Hepatic stellate cell (primary cell): ENCODE data around the gene PLXNB3.
"Not testable (repeated sequence)": the region's sequence is repeated elsewhere in the genome, so short reads cannot be mapped to it uniquely, and the experiment has no call there.

Experiments used
- DNase-seq: peaks from one replicate; pipeline ENCODE4 v3.0.0; 2011; ENCODE audit warnings: low spot score

The PLXNB3 gene

DNA sequence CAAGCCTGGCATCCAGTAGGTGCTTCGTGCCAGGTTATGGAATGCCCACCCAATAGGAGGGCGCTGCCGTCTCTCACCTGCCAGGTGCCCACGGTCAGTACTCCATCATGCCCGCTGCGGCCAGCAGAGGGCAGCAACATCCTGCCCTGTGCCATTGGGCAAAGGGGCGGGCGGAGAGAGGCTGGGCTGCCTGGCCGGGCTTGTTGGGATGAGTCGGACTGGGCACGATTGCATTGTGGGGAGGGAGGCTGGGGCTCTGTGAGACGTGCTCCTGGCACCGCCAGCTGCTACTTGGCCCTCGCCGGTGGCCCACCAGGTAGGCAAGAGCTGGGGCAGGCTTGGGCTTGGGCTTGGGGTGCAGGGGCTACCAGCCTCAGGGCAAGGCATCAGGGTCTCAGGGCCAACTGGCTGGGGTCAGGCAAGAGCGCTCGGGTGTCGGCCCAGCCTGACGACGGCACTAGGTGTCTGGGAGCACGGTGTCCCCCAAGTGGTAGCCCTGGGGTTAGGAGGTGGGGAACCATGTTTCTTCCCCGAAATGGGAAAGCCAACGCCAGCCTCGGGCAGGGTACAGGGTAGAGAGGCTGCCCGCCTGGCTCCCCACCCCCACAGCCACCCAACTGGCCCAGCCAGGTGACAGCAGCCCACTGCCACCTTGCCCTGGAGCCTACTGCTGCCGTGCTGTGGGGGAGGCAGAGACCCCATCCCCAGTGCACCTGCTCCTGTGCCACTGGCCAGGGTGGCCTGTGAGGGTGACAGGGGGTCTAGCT lies at the start of gene PLXNB3:
Gene PLXNB3 (plus strand): TSS at position 261 of the 767 bp plus-strand sequence. CDS start 1,287 bp downstream, outside the sequence.
- DNase-seq: peak; percentile 85

DNA sequence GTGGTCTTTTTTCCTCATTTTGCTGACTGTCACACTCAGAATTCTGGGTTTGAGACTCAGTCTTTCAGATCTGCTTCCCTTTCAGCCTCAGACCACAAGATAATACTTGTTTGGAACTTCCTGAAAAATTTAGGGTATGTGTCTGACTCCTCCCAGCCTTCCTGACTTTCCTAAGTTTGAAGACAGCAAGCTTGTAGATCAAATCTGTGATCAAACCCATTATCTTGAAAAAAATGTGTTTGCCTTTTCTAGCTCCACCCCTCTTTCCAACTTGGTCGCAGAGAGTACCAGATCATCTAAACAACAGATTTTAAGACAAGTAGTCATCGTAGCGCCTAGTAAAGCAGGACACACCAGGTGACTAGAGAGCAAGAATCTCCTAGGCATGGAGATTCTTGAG lies 49.8 kb upstream of the PLXNB3 start:
- no peak for DNase-seq

DNA sequence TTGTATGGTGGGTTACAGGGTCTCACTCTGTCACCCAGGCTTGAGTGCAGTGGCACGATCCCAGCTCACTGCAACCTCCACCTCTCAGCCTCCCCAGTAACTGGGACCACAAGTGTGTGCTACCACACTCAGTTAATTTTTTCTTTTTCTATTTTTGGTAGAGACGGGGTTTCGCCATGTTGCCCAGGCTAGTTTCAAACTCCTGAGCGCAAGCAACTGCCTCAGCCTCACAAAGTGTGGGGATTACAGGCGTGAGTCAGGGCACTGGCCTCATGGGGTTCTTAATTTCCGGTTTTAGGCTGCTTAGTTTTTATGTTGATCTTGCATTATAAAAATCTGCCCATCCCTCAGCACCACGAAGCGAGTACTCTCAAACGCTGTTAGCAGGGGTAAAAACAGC lies 46.6 kb upstream of the PLXNB3 start:
- no peak for DNase-seq

DNA sequence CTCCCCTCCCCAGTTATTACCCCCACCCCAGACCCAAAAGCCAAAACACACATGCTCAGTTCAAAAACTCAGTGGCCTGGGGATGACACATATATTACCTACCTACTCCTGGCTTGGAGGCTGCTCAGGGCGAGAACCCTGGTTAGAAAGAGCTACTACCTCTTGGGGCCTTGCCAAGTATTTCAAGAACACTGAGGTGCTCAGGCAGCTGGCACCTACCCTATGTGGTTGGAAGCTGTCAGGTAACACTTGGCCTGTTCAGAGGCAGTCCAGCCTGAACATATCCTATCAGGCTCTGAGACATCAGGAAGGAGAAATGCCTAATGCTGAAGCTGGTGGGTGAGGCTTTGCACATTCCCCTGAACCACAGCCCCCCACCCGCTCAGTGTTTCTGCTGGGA lies 44.8 kb upstream of the PLXNB3 start:
- DNase-seq: no peak

DNA sequence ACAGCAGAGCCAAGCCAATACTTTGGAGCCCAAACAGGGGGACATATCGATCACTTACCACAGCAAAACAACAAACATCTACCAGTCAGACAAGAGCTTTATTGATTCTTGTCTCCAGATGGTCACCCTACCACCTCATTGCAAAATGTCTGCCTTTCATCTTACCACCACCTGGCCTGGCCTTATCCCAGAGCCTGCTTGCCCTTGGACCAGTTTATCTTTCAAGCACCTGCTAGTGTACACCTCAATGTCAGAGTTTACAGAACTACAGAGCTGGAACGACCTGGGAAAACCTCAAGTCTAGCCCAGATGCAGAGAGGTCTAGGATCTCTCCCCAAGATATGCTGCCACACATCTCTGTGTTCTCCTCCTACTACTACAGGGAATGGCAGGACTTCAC lies 44.3 kb upstream of the PLXNB3 start:
- DNase-seq: no peak

DNA sequence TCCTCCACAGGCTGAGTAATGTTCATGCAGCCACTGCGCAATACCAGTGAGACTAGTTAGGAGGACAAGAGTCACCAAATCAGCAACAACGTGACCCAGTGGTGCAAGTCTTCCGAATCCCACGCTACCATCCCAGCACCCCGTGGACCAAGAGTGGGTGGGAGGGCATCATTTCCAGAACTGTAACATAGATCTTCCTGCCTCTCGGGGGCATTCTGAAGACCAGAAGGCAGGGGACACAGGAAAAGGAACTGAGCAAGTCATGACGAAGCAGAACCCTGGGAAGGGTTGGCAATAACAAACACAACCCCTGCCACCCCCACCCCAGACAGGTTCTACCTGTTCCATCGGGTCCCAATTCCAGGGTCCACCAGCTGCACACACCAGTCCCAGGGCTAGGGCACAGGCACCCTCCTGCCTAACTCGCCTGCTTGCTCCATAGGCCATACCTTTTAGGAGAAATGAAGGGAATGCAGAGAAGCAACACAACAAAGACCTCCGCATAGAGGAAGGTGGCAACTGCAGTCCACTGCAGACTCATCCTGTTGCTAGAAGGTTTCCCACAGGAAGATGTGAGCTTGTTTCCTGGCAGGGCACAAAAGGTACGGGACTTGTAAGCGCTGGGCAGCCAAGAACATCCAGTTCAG lies 41.2 kb upstream of the PLXNB3 start:
- peak; percentile 46 for DNase-seq

DNA sequence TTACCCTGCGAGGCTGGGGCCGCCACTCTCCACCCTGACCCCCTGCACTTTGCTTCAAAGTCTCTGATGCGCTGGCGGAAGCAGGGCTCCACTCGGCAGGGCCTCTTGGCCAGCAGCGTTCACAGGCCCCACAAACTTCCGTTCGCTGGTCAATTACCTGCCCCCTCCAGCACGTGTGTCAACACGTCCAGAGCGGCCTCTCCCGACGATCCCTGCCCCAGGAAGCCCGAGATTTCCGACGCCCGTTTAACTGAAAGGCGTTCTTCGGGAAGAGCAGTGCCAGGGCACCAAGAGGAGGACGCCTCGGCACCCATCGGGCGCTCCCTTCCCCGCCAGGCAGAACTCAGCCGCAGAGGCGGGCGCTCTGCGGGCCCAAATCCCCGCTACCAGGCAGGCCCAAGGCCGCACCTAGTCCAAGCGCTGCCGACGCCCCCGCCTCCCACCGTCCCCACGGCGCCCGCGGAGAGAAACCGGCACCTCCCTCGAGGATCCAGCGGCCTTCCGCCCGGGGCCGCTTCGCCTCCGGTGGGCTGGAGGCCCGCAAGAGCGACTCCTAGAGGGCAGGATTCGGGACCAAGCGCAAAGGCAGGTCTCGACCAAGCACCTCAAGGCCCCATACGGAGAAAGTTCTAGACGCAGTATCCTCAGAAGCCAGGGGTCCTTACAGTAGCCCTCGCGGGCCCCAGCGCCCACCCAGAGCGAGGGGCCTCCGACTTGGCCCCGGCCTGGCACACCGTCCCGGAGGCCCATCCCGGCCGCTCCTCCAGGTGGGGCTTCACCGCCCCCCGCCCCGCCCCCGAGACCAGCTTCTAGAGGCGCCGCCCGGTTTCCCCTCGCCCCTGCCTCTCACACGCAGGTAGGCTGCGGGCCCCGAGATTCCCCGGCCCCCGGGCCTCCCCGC lies 40.4 kb upstream of the PLXNB3 start:
- DNase-seq: peak; percentile 54

DNA sequence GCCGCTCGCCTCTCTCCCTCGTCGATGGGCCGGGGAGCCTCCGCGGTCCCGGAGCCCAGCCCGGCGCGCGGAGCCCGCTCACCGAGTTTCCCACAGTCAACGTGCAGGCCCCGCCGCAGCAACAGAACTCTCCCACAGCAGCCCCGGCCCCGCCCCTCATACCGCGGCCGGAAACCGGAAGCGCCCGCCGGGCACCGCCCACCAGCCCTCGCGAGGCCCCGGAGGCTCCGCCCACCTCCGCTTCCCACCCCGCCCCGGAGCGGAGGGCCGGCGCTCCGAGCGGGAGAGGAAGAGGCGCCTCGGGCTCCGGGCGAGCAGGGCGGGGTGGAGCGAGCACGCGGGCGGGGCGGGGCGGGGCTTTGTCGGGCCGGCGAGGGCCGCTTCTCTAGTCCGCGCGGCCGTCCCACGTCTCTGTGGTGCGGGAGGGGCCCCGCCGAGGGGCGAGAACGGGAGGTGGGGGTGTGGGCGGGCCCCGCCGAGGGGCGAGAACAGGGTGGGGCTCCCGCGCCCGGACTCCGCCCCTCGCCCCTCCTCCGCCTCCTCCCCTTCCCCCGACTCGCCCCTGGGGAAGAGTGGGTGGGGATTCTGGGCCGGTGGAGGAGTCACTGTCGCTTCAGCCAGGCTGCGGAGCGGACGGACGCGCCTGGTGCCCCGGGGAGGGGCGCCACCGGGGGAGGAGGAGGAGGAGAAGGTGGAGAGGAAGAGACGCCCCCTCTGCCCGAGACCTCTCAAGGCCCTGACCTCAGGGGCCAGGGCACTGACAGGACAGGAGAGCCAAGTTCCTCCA lies 39.6 kb upstream of the PLXNB3 start, which contains the start of the genes ABCD1 and BCAP31:
Gene ABCD1 (plus strand): TSS at position 605 of the 787 bp plus-strand sequence. CDS start 411 bp downstream, outside the sequence.
Gene BCAP31 (minus strand): TSS at position 136 of the 787 bp plus-strand sequence. CDS start 1,143 bp downstream, outside the sequence.
- peak; percentile 92 for DNase-seq

DNA sequence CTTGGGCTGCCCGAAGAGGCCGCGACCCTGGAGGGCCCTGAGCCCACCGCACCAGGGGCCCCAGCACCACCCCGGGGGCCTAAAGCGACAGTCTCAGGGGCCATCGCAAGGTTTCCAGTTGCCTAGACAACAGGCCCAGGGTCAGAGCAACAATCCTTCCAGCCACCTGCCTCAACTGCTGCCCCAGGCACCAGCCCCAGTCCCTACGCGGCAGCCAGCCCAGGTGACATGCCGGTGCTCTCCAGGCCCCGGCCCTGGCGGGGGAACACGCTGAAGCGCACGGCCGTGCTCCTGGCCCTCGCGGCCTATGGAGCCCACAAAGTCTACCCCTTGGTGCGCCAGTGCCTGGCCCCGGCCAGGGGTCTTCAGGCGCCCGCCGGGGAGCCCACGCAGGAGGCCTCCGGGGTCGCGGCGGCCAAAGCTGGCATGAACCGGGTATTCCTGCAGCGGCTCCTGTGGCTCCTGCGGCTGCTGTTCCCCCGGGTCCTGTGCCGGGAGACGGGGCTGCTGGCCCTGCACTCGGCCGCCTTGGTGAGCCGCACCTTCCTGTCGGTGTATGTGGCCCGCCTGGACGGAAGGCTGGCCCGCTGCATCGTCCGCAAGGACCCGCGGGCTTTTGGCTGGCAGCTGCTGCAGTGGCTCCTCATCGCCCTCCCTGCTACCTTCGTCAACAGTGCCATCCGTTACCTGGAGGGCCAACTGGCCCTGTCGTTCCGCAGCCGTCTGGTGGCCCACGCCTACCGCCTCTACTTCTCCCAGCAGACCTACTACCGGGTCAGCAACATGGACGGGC lies 38.8 kb upstream of the PLXNB3 start:
- no peak for DNase-seq

DNA sequence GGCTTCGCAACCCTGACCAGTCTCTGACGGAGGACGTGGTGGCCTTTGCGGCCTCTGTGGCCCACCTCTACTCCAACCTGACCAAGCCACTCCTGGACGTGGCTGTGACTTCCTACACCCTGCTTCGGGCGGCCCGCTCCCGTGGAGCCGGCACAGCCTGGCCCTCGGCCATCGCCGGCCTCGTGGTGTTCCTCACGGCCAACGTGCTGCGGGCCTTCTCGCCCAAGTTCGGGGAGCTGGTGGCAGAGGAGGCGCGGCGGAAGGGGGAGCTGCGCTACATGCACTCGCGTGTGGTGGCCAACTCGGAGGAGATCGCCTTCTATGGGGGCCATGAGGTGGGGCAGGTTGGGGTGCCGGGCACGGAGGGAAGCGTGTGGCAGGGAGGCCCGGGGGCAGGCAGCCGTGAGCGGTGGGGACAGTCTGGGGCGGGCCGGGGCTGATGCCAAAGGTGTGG lies 38.2 kb upstream of the PLXNB3 start:
- DNase-seq: no peak

DNA sequence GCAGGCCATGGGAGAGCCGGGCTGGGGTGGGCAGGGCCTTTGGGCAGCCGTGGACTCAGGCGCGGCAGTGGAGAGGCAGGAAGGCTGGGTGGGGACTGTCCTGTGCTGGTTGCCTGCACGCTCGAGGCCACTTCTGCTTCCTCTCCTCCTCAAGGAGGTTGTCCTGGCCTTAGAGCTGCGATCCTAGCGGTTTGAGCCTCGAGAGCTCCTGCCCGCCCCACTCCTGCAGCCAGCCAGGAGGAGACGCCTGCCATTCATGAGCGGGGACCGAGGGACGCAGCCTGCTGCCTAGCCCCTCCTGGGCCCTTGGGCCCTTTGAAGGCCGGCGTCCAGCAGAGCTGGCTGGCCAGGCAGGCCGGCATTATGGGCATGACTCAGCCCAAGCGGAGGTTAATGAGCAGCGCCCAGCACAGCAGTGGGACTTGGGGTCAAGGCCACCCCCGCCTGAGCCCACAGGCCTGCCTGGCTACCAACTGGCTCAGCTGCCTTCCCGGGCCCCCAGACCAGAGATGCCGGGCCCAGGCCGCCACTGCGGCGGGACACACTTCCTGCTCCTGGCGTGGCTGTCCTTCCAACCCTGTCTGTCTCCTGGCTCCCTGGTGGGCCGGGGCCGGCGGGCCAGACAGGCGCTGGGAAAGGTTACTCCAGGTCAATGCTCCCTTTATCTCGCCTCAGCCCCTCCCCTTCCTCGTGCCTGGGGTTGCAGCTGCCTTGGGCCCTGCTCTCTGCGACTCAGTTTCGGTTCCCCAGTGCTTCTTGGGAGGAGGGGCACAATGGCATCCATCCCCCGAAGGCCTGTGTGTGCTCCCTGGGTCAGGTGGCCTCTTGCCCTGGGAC lies 37.5 kb upstream of the PLXNB3 start:
- DNase-seq: peak; percentile 60

DNA sequence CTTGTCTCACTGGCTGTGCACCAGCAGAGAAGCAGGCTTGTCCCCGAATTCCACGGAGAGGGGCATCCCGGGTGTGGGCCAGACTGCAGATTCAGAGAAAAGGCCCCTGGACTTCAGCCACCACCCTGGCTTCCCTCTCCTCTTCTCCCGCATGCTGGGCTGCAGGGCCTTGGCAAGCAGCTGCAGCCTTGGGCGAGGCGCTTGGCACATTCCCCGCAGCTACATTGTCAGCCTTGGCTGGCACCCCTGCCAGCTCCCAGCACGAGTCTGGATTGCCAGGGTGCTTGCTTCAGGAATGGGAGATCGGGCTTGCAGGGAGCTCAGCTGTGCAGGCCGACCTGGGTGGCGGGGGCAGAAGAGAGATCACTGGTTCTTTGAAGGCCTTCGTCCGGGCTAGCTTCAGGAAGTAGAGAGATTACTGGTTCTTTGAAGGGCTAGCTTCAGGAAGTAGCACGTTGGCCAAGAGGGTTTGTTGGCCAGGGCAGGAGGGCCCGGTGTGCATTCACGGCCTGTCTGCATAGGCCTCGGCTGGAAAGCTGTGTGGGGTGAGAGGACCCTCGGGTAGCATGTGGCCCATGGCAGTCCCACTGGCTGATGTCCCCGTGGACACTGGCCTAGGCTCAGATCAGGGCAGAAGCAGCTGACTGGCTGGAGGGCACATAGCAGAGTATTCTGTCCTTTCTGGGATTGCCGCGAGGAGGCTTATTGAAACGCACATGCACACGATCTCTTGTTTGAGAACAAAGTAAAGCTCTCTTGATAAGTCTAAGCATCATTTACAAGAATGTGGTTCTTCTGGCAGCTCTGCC lies 36.7 kb upstream of the PLXNB3 start:
- no peak for DNase-seq

DNA sequence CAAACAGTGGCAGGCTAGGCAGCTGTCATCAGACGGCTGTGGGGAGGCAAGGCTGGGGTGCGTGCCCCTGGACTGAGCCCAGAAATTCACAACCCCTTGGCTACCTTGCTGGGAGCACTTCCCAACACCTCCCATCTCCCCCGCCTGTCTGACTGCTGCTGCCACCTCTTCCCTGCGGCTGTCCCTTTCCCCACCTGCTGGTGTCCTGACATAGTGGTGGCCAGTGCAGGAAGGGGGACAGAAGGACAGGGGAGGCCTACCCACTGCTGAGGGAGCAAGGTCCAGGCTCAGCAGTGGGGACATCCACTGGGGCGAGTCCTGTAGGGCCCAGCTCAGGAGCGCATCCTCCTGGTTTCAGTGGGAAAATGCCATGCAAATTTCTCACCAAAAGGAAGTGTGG lies 36.0 kb upstream of the PLXNB3 start:
- no peak for DNase-seq

DNA sequence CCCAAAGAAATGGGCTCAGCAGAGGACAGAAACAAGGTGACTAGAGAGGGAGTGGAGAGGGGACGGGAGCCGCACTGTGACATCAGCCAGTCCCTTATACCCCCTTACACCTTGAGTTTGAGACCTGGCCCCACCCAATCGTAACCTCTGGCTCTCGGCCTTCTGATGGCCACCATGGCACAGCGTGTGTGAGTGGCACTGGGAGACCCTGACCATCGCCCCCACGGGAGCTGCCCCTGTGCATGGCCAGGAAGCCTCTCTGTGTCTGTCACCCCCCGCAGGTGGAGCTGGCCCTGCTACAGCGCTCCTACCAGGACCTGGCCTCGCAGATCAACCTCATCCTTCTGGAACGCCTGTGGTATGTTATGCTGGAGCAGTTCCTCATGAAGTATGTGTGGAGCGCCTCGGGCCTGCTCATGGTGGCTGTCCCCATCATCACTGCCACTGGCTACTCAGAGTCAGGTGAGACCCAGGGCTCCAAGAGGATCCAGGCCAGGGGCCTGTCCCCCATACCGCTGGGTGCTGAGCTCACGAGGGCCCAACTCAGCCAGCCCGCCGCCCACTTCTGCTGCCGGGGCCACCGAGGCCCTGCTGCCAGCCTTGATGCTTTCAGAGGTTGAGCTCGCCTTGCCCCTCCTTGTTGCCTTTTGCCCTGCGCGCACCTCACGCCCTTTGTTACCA lies 35.0 kb upstream of the PLXNB3 start:
- no peak for DNase-seq

DNA sequence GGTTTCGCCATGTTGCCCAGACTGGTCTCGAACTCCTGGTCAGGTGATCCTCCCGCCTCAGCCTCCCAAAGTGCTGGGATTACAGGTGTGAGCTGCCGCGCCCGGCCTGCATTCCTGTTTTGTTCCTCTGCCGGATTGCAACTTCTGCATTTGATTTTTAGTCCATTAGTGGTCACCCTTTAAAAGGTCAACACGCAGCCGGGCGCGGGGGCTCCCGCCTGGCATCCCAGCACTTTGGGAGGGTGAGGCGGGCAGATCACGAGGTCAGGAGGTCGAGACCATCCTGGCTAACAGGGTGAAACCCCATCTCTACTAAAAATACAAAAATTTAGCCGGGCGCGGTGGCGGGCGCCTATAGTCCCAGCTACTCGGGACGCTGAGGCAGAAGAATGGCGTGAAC lies 33.9 kb upstream of the PLXNB3 start:
- not testable (repeated sequence) for DNase-seq

DNA sequence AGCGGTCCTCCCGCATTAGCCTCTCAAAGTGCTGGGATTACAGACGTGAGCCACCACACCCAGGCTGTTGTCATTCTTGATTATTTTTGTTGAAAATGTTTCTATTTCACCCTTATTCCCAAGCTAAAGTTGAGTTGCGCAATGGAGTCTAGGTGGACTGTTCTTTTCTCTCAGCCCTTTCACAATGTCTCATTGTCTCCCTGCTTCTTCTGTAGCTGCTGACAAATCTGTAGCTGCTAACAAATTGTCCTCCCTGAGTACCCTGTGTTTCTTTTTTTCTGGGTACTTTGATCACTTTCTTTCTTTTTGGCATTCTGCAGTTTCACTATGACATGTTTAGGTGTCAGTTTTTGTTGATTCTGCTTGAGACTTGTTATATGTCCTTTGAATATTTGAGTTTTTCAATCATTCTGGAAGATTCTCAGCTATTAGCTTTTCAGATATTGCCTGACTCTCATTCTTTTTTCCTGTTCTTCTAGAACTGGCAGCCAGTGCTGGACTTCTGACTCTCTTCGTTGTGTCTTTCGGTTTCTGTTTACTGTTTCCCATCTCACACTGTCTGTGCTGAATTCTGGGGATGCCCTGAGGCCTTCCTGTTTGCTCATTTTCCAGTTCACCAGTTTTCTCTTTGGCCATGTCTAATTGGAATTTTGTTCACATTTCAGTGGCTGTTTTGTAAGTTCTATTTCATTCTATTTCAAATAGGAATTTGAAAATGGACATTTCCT lies 32.8 kb upstream of the PLXNB3 start:
- DNase-seq: no peak

DNA sequence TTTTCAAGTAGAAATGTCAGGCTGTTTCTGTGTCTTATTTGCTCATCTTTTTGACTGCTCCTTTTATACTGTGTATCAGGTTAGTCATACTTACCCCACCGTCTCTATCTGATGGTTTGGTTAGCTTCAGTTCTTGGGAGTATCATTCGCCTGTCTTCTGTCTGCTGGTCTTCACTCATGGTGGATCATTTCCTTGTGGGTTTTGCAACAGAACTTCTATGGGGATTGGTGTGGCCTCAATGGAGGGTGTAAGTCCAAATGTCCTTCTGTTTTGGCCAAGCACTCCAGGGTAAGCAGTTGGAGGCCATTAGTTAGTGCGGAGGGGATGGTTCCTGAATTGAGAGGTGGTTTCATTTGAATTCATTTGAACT lies 32.2 kb upstream of the PLXNB3 start:
- DNase-seq: no peak

DNA sequence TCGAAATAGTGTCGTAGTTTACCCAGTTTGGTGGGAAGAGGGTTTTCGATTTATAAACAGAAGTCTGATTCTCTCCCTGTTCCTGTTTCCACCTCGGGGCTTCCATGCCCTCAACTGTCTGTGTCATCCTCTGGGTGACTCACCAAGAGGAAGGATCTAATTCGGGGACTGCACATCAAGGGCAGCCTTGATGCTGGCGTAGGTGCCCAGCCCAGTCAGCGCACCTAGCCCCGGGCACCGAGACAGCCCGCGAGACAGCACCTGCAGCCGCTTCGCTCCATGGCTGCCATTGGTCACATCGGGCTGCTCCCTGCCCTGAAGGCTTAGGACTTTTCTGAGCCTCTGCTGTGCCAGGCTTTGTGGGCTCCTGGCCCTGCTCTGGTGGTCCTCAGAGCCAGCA lies 31.6 kb upstream of the PLXNB3 start:
- DNase-seq: no peak
